ENCODE results near the gene OPALIN. TPM values are rescaled to one million over a fixed set of nuclear protein-coding genes. Genes with fewer than 3 reads are reported as not detected.

The OPALIN gene, protein sequence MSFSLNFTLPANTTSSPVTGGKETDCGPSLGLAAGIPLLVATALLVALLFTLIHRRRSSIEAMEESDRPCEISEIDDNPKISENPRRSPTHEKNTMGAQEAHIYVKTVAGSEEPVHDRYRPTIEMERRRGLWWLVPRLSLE
- total RNA-seq = not detected

DNA sequence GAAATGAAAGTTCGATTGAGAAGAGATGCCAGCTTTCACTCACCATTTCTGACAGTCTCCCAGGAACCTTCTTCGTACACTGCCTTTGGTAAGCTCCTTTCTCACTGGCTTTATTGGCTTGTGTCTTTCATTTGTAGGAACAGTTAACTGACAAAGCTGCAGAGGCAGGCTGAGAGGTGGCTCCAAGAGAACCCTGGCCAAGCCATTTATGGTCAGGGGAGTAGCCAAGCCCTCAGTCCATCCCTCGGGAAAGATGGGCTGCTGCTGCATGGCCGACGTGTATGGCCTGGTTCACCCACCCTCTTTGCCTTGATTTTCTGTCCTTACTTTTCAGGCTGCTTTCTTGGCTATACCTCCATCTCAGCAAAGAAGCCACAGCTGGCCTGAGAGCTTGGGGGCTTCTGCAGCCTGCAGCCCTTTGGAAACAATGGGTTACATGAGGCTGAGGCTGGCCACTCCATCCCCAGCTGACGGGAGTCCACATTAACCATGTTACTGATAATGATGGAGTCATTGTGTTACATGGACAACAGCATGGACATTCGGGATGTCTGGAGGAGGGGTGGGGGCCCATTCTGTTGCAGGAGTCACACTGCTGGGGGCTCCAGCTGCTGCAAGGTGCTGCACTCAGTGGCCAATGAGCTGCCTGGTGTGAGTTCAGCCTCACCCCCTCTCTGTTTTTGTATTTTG lies at the start of gene OPALIN:
TSS of gene OPALIN (minus strand) at position 152 of the 690 bp plus-strand sequence. CDS start at position 46, 106 bp downstream.

DNA sequence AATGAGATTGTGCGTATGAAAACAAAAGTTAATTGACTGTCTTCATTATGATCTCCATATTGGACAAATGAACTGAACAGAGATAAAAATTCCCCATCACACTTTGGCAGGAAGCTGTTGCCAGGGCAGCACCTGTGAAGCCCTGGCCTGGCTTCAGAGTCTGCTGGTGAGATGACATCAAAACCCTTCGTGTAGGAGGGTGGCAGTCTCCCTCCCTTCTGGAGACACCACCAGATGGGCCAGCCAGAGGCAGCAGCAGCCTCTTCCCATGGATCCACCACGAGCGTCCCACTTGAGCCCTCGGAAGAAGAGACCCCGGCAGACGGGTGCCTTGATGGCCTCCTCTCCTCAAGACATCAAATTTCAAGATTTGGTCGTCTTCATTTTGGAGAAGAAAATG lies 54.6 kb downstream of the OPALIN start, which contains the start of gene DNTT:
TSS of gene DNTT (plus strand) at position 205 of the 400 bp plus-strand sequence. CDS start at position 269, 64 bp downstream.

Other genes starting within 250 kb of the OPALIN start
- gene ZNF518A, start 228.7 kb downstream of the OPALIN start, total RNA-seq = 66.4 TPM
- gene BLNK, start 87.4 kb downstream of the OPALIN start, total RNA-seq = 0.23 TPM
- gene DNTT, start 54.6 kb downstream of the OPALIN start, total RNA-seq = not detected
- gene TLL2, start 154.9 kb upstream of the OPALIN start, total RNA-seq = 2.1 TPM
- 134 TPM for gene TM9SF3, start 228.0 kb upstream of the OPALIN start, total RNA-seq

Data from diencephalon (tissue), 1 donor.